Sigmoid colon (tissue), 7 donors: ENCODE measurements around the gene PDE6B. TPM values are rescaled to one million over a fixed set of nuclear protein-coding genes. Genes with fewer than 3 reads are reported as not detected.
A peak's percentile ranks its signal among the peaks of the same experiment; 100 is the strongest.

Source experiments
- DNase-seq: peaks from one replicate; pipeline ENCODE4 v3.0.0-alpha.2; 2019
- H3K27ac ChIP-seq, 4 donors: fragments of 200-600 bp; sonication (generic); one replicate each; pipeline ENCODE4 v1.5.1; 2016 to 2019; ENCODE audit warnings: mild to moderate bottlenecking in 1 of 4
- H3K27me3 ChIP-seq, 3 donors: fragments of 200-600 bp; sonication (generic); one replicate each; pipeline ENCODE4 v1.5.1; 2019; ENCODE audit warnings: mild to moderate bottlenecking in 1 of 3
- H3K36me3 ChIP-seq, 4 donors: fragments of 200-600 bp; sonication (generic); one replicate each; pipeline ENCODE4 v1.5.1; 2016 to 2019
- H3K4me1 ChIP-seq, 4 donors: fragments of 200-600 bp; sonication (generic); one replicate each; pipeline ENCODE4 v1.5.1; 2017 to 2019
- H3K4me3 ChIP-seq, 4 donors: fragments of 200-600 bp; sonication (generic); one replicate each; pipeline ENCODE4 v1.5.1; 2017 to 2019; ENCODE audit warnings: mild to moderate bottlenecking in 2 of 4, moderate library complexity in 1 of 4
- H3K9me3 ChIP-seq, 4 donors: fragments of 200-600 bp in 3 of 4; sonication (generic) in 3 of 4; one replicate each; pipeline versions ENCODE4 v1.5.1 to v1.6.1; 2013 to 2019
- CTCF ChIP-seq, 4 experiments: fragments of 450-650 bp in 3 of 4; fragments of 200-600 bp in 1 of 4; IDR thresholded peaks; one replicate each; pipeline ENCODE4 v1.5.1; 2016 to 2019; ENCODE audit warnings: antibody characterized with exemption in 4 of 4, mild to moderate bottlenecking in 3 of 4, moderate library complexity in 2 of 4
- EP300 ChIP-seq, 4 donors: sonication (generic); formaldehyde crosslinking; IDR thresholded peaks; one replicate each; pipeline ENCODE4 v1.6.1; 2017; ENCODE audit warnings: antibody characterized with exemption in 4 of 4
- POLR2A ChIP-seq, 2 donors: fragments of 450-650 bp; IDR thresholded peaks; one replicate each; pipeline ENCODE4 v1.6.1; 2016; ENCODE audit warnings: antibody characterized with exemption in 2 of 2, mild to moderate bottlenecking in 2 of 2, moderate library complexity in 2 of 2
- POLR2AphosphoS5 ChIP-seq, 4 donors: sonication (generic); formaldehyde crosslinking; IDR thresholded peaks; one replicate each; pipeline ENCODE4 v1.6.1; 2017; ENCODE audit warnings: antibody characterized with exemption in 4 of 4
- WGBS, 2 donors: extraction: QIAGEN DNeasy Blood & Tissue Kit; methylation state at CpG; one replicate each; pipeline ENCODE4 v1.1.7; 2013; 5-methylcytosine and 5-hydroxymethylcytosine counted together
- intact Hi-C: fragments of 100-400 bp; cut with DNase I; formaldehyde crosslinking; loops from one replicate; pipeline ENCODE4 v1.15.1; 2023
- polyA plus RNA-seq, 3 donors: library from polyadenylated mRNA; stranded (reverse); fragments of 200-250 nt; gene quantifications; one replicate each; pipeline ENCODE4 v1.2.3, GENCODE V29; 2013
- total RNA-seq, 4 donors: library from RNA; depleted of rRNA; stranded (reverse); fragments of >200 nt; gene quantifications; one replicate each; pipeline ENCODE4 v1.1.0, GENCODE V29; 2016
- donor health status: healthy with polysubstance abuse.
- donor health status: Bipolar disorder and iron deficiency.
- donor health status: healthy.

PDE6B gene
- total RNA-seq (1 to 10 TPM in 2 of 4 donors, under 1 TPM in 1, not detected in 1; 0.41 to 5.4 (median 2.6) TPM), polyA plus RNA-seq (1 to 10 TPM in 1 of 3 donors, under 1 TPM in 2; under 0.01 to 4.1 (median 0.46) TPM)

GRCh38 chr4:624705-625590 is at the start of gene PDE6B:
PDE6B (plus strand) TSS chr4:625573; CDS start chr4:625627, 54 bp downstream.
- H3K27me3 ChIP-seq, result peaks cover 0 to 35% (median 9%) of the 10 kb centered on the region in 3 donors
- H3K4me3 ChIP-seq, result no peak within 1 kb of the TSS
- no peak for TF ChIP-seq POLR2AphosphoS5 (IDR thresholded peaks at IDR 0.05)
- no peak for TF ChIP-seq POLR2A (IDR thresholded peaks at IDR 0.05)
- TF ChIP-seq CTCF (IDR thresholded peaks at IDR 0.05), result no peak
- no peak for TF ChIP-seq EP300 (IDR thresholded peaks at IDR 0.05)
- intact Hi-C loops, result no loop called here
- no peaks in the 10 kb centered on the region for H3K9me3 ChIP-seq
- DNase-seq, result no peak
- H3K36me3 ChIP-seq, result no peaks in the 10 kb centered on the region
- WGBS, 2 donors, result 78 to 81% methylated on average over 21 of the region's 21 CpGs
- no peaks in the 10 kb centered on the region for H3K4me1 ChIP-seq
- no peak within 1 kb of the TSS for H3K27ac ChIP-seq

- Histone ChIP-seq H3K4me3 (peak within 1 kb of the TSS in 1 of 4 donors; percentile 22), H3K27ac (no peak within 1 kb of the TSS), H3K9me3 (no peaks in the 10 kb centered on the region), H3K27me3 (peaks cover 42 to 93% (median 68%) of the 10 kb centered on the region in 3 donors), H3K36me3 (no peaks in the 10 kb centered on the region), H3K4me1 (peaks cover 0 to 20% (median 14%) of the 10 kb centered on the region in 4 donors)
- intact Hi-C loops, result no loop called here
- 1 to 7% methylated on average over 60 of the region's 60 CpGs for WGBS, 2 donors
- TF ChIP-seq CTCF (IDR thresholded peaks at IDR 0.05) (no peak), EP300 (IDR thresholded peaks at IDR 0.05) (no peak), POLR2A (IDR thresholded peaks at IDR 0.05) (no peak), POLR2AphosphoS5 (IDR thresholded peaks at IDR 0.05) (no peak)
- DNase-seq, result no peak
These were observed 49.0 kb upstream of the PDE6B start, which contains the start of gene TMEM271 for GRCh38 chr4:576245-576821. TMEM271 (minus strand) TSS chr4:576295; CDS start chr4:576062, 233 bp downstream.

- TF ChIP-seq POLR2AphosphoS5 (IDR thresholded peaks at IDR 0.05) (no peak), EP300 (IDR thresholded peaks at IDR 0.05) (no peak), POLR2A (IDR thresholded peaks at IDR 0.05) (no peak), CTCF (IDR thresholded peaks at IDR 0.05) (no peak)
- Histone ChIP-seq H3K27ac (no peak overlapping the region), H3K4me1 (peaks cover 0 to 20% (median 14%) of the 10 kb centered on the region in 4 donors), H3K4me3 (no peak overlapping the region), H3K27me3 (peaks cover 39 to 93% (median 65%) of the 10 kb centered on the region in 3 donors), H3K36me3 (no peaks in the 10 kb centered on the region), H3K9me3 (no peaks in the 10 kb centered on the region)
- 3 to 8% methylated on average over 37 of the region's 37 CpGs for WGBS, 2 donors
- intact Hi-C loops, result no loop called here
- DNase-seq, result no peak
These were observed 48.3 kb upstream of the PDE6B start for GRCh38 chr4:576991-577498.

GRCh38 chr4:577499-578450 is 47.6 kb upstream of the PDE6B start:
- Histone ChIP-seq H3K36me3 (no peaks in the 10 kb centered on the region), H3K4me3 (no peak overlapping the region), H3K4me1 (peaks cover 0 to 20% (median 14%) of the 10 kb centered on the region in 4 donors), H3K27ac (no peak overlapping the region), H3K27me3 (peaks cover 34 to 92% (median 58%) of the 10 kb centered on the region in 3 donors), H3K9me3 (no peaks in the 10 kb centered on the region)
- WGBS, 2 donors, result 3 to 6% methylated on average over 52 of the region's 52 CpGs
- TF ChIP-seq POLR2A (IDR thresholded peaks at IDR 0.05) (no peak), CTCF (IDR thresholded peaks at IDR 0.05) (no peak), EP300 (IDR thresholded peaks at IDR 0.05) (no peak), POLR2AphosphoS5 (IDR thresholded peaks at IDR 0.05) (no peak)
- intact Hi-C loops, result no loop called here
- no peak for DNase-seq
